HG03439 (cell line): ENCODE measurements around the gene CACHD1.

Source experiments
- ATAC-seq: cut with Tn5 transposase; IDR thresholded peaks from one replicate; pipeline ENCODE4 v1.9.1; 2021; ENCODE audit warnings: mild to moderate bottlenecking, moderate library complexity; ENCODE audit not compliant: unreplicated experiment

The CACHD1 gene

GRCh38 chr1:64469977-64470664 is at the start of gene CACHD1:
Gene CACHD1, plus strand, starts transcription at chr1:64470129. Its CDS starts 616 bp downstream, at chr1:64470745.
- ATAC-seq, result no peak

GRCh38 chr1:64421377-64421776 is 48.6 kb upstream of the CACHD1 start:
- no peak for ATAC-seq

- ATAC-seq, result no peak
Observed at GRCh38 chr1:64423526-64423925, 46.4 kb upstream of the CACHD1 start.

DNA sequence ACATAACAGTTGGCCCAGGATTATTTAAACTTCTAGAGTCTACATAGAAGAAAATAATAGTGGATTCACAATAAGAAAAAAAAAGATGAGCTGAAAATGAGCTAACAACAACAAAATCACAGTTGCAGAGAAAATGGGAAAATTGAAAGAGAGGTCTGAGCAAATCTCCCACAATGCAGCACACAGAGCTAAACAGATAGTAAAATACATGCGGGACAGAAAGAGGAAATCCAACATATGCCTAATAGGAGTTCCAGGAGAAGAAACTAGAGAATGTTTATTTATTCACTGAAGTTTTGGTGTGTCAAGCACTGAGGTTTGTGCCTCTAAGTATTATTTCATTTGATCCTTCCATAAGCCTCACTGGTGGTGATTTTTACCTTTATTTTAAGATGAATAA is 45.5 kb upstream of the CACHD1 start:
- no peak for ATAC-seq

DNA sequence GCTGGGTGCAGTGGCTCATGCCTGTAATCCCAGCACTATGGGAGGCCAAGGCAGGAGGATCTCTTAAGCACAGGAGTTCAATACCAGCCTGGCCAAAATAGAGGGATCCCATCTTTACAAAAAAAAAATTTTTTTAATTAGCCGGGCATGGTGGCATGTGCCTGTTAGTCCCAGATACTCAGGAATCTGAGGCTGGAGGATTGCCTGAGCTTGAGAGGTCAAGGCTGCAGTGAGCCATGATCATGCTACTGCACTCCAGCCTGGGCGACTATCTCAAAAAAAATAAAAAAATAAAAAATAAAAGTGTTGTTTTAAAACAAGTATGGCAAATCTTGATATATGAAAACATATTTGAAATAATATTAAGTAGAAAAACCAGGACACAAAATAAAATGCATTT is 44.4 kb upstream of the CACHD1 start:
- no peak for ATAC-seq

- ATAC-seq, result no peak
Observed at GRCh38 chr1:64426681-64427080, 43.2 kb upstream of the CACHD1 start.

GRCh38 chr1:64427879-64428278 is 42.0 kb upstream of the CACHD1 start:
- no peak for ATAC-seq

DNA sequence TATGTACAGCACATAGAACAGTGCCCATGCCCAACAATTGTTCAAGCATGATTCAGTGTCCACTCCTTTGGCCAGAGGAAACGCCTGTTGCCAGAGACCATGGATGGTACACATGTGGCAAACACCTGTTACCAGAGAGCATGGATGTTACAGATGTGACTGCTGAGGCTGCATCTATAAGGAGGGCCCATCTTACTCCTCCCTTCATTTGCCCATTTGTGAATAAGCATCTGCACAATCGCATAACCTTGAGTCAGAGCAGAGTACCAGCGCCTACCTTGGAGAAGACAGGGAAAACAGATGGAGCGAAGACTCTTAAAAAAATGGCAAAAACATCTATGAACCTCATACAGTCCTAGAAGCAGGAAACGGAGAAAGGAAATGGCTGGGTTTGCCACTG is 36.6 kb upstream of the CACHD1 start:
- ATAC-seq, result no peak

GRCh38 chr1:64433747-64434146 is 36.2 kb upstream of the CACHD1 start:
- no peak for ATAC-seq

GRCh38 chr1:64435000-64435399 is 34.9 kb upstream of the CACHD1 start:
- no peak for ATAC-seq

GRCh38 chr1:64437453-64437852 is 32.5 kb upstream of the CACHD1 start:
- no peak for ATAC-seq

- no peak for ATAC-seq
Observed at GRCh38 chr1:64440183-64440826, 29.6 kb upstream of the CACHD1 start.

DNA sequence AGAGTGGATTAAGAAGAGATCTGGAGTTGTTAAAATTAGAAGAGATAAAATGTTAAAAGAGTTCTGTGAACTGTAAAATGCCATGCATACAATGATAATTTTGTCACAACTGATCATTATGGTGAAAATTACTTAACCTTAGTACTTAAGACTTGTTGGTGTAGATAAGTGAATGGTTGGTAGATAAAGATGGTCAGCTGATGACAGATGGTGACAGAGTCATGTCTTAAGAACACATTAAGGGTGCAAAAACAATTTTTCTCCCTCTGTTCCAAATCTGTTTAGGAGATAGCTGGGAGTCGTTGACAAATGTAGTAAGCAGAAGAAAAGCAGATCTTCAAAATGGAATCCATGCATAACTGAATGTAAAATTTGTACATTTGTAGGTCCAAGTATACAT is 18.5 kb upstream of the CACHD1 start:
- ATAC-seq, result no peak

DNA sequence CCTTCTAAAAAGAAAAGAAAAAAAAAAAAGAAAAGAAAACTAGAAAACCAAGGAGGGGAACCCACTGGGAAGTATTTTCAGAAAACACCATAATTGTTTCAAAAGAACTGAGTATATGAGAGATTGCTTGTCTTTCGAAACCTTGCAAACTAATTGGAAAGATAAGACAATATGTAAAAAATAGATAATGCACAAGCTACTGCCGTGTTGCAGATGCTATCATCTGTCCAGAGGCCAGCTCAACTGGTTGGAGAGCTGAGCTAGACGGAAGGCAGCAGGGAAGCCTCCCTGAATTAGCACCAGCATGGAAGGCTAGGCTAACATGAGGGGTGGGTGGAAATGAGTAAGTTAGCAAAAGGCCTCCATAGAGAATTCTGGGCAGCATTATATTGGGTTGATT is 16.2 kb upstream of the CACHD1 start:
- no peak for ATAC-seq

DNA sequence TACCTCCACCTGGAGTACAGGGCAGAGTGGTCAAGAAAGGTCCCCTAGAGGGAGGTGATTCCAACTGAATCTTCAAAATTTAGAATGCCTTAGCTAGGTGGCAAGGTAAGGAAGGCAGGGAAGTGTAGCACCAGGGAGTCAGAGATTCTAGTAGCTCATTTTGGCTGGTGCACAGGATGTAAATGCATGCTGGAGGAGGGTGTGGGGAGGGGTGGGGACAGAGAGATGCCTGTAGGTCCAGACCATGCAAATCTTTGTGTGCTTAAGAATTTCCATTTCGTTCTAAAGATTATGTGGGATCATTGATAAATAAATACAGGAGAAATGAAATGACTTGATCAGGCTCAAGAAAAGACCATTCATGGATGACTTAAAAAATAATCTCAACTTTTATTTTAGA is 11.0 kb upstream of the CACHD1 start:
- ATAC-seq, result no peak

GRCh38 chr1:64459743-64460142 is 10.2 kb upstream of the CACHD1 start:
- ATAC-seq, result no peak

- ATAC-seq, result no peak
Observed at GRCh38 chr1:64466033-64466432, 3.9 kb upstream of the CACHD1 start.

GRCh38 chr1:64469116-64469976 is 583 bp upstream of the CACHD1 start:
- no peak for ATAC-seq

DNA sequence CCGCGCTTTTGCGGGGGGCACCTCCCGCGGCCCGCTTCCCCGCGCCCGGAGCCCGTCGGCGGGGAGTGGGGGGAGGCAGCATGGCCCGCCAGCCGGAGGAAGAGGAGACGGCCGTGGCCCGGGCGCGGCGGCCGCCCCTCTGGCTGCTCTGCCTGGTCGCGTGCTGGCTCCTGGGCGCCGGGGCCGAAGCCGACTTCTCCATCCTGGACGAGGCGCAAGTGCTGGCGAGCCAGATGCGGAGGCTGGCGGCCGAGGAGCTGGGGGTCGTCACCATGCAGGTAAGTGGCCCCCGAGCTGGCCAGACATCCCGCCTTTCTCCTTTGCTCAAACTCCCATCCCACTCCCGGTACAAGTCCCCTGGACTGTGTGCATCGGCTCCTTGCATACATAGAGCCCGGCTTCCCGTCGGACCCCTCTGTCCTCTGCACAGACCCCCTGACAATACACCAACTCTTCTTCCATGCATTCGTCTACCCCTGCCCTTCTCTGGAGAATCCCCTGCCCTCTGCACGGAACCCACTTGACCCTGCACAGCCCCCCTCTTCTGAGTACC is 812 bp downstream of the CACHD1 start:
- no peak for ATAC-seq

DNA sequence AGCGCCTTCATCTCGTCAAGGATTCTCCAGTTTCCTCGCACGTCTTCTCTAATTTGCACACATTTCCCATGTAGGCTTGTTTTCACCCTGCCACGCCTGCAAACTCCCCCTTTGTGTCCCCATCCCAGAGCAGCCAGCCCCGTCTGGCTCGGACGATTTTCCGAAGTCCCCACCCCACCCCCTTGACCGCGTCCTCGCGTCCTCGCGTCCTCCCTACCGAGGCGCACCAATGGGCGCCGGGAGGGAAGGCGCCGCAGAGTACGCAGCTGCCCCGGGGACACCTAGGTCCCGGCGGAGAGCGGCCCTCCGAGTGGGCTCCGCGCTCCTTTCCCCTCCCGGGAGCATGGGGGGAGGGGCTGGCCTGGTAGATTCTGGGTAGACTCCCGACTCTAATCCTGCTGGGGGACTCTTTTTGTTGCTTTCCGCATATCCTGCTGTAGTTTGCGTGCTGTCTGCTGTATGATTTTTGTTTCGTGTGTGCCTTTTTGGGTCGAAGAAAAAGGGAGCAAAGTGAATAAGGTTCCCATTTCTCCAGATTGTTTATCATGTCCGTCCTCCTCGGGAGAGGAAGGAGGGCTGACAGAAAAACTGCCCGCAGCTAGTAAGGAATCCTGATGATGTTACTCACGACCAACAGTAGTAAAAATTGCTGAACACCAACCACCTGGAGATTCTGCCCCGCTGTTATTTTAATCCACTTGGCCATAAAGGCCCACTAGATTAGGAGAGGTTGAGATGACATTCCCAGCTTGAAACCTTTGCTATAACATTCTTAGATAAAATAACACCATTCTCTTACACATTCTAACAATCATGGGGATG is 1.5 kb downstream of the CACHD1 start:
- no peak for ATAC-seq

DNA sequence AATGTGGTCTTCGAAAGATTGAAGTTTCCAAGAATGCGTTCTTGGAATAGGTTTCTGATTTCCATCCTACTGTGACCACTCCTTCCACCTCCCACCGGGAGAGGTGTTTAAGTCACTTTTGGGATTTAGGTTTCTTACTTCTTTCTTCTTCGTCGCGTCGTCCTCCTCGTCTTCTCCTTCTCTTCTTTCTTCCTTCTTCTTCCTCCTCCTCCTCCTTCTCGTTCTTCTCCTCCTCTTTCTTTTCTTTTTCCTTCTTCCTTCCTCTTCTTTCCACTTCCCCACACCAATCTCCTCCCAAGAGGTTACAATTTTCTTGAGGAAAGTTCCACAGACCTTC is 2.1 kb downstream of the CACHD1 start:
- ATAC-seq, result no peak
